ENCODE results near the gene METTL8. TPM values are rescaled to one million over a fixed set of nuclear protein-coding genes. Genes with fewer than 3 reads are reported as not detected.
"Not testable (repeated sequence)": the region's sequence is repeated elsewhere in the genome, so short reads cannot be mapped to it uniquely, and the experiment has no call there.

The METTL8 gene
- total RNA-seq, 1 donor, result 29.8 TPM

DNA sequence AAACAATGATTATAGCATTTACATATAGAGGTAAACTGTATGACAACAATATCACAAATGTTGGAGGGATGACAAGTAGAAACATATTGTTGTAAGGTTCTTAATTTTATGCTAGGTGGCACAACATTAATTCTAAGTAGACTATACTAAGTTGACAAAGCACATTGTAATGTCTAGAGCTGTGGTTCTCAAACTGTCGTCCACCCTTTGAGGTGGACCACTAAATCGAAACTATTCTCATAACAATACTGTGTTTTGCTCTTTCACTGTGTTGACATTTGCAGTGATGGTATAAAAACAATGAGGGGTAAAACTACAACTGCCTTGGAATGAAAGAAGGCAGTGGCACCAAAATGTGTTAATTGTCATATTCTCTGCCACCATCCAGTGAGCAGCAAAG lies 66.1 kb downstream of the METTL8 start:
- H3K4me3 ChIP-seq (ENCODE audit: low read depth, low read length), result no peak overlapping the region
- no peak for DNase-seq (ENCODE audit: low read depth)
- TF ChIP-seq, protein P1, sequence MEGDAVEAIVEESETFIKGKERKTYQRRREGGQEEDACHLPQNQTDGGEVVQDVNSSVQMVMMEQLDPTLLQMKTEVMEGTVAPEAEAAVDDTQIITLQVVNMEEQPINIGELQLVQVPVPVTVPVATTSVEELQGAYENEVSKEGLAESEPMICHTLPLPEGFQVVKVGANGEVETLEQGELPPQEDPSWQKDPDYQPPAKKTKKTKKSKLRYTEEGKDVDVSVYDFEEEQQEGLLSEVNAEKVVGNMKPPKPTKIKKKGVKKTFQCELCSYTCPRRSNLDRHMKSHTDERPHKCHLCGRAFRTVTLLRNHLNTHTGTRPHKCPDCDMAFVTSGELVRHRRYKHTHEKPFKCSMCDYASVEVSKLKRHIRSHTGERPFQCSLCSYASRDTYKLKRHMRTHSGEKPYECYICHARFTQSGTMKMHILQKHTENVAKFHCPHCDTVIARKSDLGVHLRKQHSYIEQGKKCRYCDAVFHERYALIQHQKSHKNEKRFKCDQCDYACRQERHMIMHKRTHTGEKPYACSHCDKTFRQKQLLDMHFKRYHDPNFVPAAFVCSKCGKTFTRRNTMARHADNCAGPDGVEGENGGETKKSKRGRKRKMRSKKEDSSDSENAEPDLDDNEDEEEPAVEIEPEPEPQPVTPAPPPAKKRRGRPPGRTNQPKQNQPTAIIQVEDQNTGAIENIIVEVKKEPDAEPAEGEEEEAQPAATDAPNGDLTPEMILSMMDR (IDR thresholded peaks at IDR 0.05; ENCODE audit: insufficient read depth, low read depth, low read length), result no peak

DNA sequence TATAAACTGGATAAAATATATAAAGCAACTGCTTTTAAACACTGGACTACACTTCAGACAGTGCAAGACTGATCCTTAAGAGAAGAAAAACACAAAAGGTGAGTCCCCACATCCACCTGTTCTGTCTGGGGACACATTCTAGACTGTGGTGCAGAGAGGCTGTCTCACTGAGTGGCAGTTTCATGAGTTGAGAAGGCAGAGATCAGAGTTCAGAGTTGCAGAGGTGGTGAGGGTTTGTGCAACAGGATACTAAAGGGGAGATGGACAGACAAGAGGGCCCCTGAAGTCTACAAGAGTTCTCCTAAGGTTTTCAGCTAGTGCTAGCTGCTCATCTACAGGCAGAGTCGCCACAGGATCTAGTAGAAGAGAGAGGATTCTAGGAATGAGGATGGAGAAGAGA lies 68.0 kb downstream of the METTL8 start:
- H3K4me3 ChIP-seq (ENCODE audit: low read depth, low read length), result no peak overlapping the region
- TF ChIP-seq, protein P1 (IDR thresholded peaks at IDR 0.05; ENCODE audit: insufficient read depth, low read depth, low read length), result no peak
- no peak for DNase-seq (ENCODE audit: low read depth)

DNA sequence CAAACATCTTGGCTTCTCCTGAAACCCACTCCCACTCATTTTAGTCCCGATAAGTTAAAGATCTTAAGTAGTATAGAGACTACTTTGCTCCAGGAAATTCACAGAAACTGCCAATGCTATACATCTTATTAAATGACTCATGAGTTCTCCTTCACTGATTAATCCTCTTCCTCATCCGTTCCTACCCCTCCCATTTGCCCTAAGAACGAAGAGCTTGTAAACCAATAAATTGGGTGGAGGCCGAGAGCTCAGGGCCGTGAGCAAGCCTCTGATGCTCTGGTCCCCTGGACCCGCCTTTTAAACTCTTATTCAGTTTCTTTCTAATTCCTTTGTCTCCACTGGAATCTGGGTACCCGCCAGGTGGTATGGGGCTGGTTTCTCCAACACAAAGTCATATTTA lies 68.6 kb downstream of the METTL8 start:
- TF ChIP-seq, protein P1 (IDR thresholded peaks at IDR 0.05; ENCODE audit: insufficient read depth, low read depth, low read length), result no peak
- no peak overlapping the region for H3K4me3 ChIP-seq (ENCODE audit: low read depth, low read length)
- DNase-seq (ENCODE audit: low read depth), result no peak

DNA sequence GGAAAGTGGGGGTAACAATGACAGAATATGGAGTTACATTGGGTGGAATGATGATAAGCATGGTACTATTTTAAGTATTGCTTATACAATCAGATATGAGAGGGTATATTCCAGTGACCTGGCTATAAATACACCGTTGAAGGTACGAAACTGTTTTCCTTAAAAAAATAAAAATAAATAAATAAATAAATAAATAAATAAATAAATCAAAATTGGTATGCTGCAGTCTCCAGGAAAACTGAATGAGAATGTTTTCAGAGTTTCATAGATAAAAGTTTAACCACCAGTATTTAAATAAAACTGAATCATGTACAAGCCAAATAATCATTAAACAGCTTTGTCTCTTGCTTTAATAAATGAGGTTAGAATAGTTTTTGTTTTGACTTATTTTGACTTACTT lies 71.4 kb downstream of the METTL8 start:
- TF ChIP-seq, protein P1 (IDR thresholded peaks at IDR 0.05; ENCODE audit: insufficient read depth, low read depth, low read length), result no peak
- DNase-seq (ENCODE audit: low read depth), result no peak
- H3K4me3 ChIP-seq (ENCODE audit: low read depth, low read length), result no peak overlapping the region

DNA sequence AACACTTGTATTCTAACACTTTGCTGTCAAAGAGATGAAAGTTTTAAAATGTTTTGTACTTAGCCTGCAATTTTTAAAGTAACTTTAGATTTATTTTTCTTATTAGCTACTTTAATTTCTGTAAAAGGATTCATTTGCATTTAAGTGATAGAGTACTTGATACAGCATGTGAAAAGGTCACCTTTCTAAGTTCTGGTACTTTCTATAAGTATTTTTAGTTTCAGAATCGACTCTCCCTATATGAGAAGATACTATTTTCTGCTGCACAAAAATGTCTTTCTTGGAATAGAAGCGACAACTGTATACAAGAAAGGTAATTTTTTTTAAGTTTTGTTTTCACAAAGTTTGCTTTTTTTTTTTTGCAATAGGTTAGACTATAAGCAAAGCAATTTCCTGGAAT lies 72.9 kb downstream of the METTL8 start:
- H3K4me3 ChIP-seq (ENCODE audit: low read depth, low read length), result no peak overlapping the region
- no peak for DNase-seq (ENCODE audit: low read depth)
- TF ChIP-seq, protein P1 (IDR thresholded peaks at IDR 0.05; ENCODE audit: insufficient read depth, low read depth, low read length), result no peak

DNA sequence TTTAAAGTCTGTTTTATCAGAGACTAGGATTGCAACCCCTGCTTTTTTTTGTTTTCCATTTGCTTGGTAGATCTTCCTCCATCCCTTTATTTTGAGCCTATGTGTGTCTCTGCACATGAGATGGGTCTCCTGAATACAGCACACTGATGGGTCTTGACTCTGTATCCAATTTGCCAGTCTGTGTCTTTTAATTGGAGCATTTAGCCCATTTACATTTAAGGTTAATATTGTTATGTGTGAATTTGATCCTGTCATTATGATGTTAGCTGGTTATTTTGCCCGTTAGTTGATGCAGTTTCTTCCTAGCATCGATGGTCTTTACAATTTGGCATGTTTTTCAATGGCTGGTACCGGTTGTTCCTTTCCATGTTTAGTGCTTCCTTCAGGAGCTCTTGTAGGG lies 80.0 kb downstream of the METTL8 start:
- not testable (repeated sequence) for DNase-seq (ENCODE audit: low read depth); H3K4me3 ChIP-seq (ENCODE audit: low read depth, low read length)

DNA sequence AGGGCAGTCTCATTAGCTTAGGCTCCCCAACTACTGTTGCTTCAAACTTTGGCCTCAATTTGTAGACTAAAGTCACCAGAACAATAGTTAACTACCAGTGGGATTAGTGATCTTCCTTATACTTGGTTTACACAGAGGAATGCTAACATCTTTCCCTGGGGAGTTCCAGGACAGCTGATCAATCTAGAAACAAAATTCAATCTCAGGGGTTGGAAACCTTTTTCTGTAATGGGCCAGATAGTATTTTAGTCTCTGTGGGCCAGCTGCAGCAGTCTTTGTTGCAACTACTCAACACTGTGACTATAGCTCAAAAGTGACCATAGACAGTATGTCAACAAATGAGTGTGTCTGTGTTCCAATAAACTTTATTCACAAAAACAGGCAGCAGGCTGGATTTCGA lies 85.7 kb downstream of the METTL8 start:
- TF ChIP-seq, protein P1 (IDR thresholded peaks at IDR 0.05; ENCODE audit: insufficient read depth, low read depth, low read length), result no peak
- no peak for DNase-seq (ENCODE audit: low read depth)
- H3K4me3 ChIP-seq (ENCODE audit: low read depth, low read length), result no peak overlapping the region
